Stimulated activated naive CD8-positive, alpha-beta T cell treated with anti-CD3 and anti-CD28 coated beads, Interleukin-15, Interleukin-2, amounts not matched to agents 100 ng/mL and 50 ng/mL, for 24 hours (primary cell): ENCODE results near the gene CREB3L2.
A peak's percentile ranks its signal among the peaks of the same experiment; 100 is the strongest.

Experiments used
- H3K27ac Mint-ChIP-seq: one replicate; pipeline ENCODE4 v1.8.0; 2021; ENCODE audit warnings: mild to moderate bottlenecking, mixed read lengths
- H3K27me3 Mint-ChIP-seq: one replicate; pipeline ENCODE4 v1.8.0; 2021; ENCODE audit warnings: mixed read lengths
- H3K36me3 Mint-ChIP-seq: one replicate; pipeline ENCODE4 v1.8.0; 2021; ENCODE audit warnings: low read depth, mixed read lengths
- H3K4me1 Mint-ChIP-seq: one replicate; pipeline ENCODE4 v1.8.0; 2021; ENCODE audit warnings: low read depth, mixed read lengths
- H3K4me3 Mint-ChIP-seq: one replicate; pipeline ENCODE4 v1.8.0; 2021; ENCODE audit warnings: mild to moderate bottlenecking, mixed read lengths
- H3K9me3 Mint-ChIP-seq: one replicate; pipeline ENCODE4 v1.8.0; 2021; ENCODE audit warnings: mixed read lengths

Gene CREB3L2

DNA sequence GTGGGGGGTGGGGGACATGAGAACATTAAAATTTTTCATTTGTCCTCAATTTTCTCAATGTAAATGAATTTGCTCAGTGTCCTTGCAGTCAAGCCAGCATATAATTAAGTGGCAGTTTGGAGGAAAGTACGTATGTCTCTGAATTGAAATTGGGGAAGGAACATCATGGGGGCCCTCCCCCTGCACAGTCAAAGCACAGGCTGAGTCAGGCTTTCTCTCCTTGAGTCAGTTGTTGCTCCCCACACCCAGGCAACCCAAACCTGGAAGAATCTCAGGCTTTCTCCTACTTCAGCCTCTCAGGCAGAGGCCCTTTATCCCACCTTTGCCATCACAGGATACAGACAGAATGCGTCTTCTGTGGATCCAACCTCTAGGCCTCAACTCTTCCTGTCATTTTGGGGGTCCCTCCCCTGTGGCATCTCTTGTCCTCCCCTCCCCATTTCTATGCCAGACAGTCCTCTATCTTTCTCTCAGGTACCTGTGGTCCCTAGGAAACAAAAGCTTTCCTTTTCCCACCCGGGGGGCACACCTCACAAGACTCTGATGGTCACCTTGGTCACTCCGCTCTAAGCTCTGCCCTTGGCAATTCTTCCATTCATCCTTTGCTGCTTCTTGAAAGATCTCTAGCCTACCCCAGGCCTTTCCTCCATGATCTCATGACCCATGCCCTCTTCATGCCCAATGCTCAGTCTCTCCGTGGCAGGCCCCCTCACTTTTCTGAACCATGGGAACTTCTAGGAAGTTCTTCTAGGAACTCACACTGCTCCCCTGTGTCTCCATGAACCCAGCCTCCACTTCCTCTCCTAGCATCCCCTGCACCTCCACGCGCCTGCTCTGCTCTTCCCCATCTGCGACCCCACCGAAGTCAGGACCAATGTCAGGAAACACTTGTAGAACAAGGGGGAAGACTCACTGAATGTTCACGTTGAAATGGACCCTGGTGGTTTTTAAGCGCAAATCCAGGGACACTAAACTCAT, 40.4 kb downstream of the CREB3L2 start:
- Mint-ChIP-seq H3K36me3 (peaks cover 29% of the 10 kb centered on the region), H3K27ac (peak overlapping the region; percentile 2), H3K27me3 (no peaks in the 10 kb centered on the region), H3K4me3 (no peak overlapping the region), H3K4me1 (peaks cover 20% of the 10 kb centered on the region), H3K9me3 (no peaks in the 10 kb centered on the region)

DNA sequence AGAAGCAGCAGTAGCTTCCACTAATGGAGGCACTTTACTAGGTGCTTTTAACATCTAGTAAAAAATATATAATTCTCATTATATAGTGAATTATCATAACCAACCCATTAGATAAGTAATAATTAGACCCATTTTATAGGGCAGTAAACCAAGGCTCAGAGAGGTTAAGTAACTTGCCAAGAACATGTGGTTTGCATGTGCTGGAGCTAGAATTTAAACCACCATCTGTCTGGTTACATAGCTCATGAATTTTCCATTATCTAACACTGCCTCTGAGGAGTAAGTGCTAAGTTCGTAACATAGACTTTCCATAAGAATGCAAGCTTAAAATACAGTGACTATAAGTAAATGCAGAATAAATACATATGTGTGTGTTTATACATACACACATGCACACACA, 41.9 kb downstream of the CREB3L2 start:
- H3K4me3 Mint-ChIP-seq = no peak overlapping the region
- H3K4me1 Mint-ChIP-seq = peaks cover 20% of the 10 kb centered on the region
- H3K27ac Mint-ChIP-seq = no peak overlapping the region
- H3K9me3 Mint-ChIP-seq = no peaks in the 10 kb centered on the region
- H3K27me3 Mint-ChIP-seq = no peaks in the 10 kb centered on the region
- peaks cover 32% of the 10 kb centered on the region for H3K36me3 Mint-ChIP-seq

DNA sequence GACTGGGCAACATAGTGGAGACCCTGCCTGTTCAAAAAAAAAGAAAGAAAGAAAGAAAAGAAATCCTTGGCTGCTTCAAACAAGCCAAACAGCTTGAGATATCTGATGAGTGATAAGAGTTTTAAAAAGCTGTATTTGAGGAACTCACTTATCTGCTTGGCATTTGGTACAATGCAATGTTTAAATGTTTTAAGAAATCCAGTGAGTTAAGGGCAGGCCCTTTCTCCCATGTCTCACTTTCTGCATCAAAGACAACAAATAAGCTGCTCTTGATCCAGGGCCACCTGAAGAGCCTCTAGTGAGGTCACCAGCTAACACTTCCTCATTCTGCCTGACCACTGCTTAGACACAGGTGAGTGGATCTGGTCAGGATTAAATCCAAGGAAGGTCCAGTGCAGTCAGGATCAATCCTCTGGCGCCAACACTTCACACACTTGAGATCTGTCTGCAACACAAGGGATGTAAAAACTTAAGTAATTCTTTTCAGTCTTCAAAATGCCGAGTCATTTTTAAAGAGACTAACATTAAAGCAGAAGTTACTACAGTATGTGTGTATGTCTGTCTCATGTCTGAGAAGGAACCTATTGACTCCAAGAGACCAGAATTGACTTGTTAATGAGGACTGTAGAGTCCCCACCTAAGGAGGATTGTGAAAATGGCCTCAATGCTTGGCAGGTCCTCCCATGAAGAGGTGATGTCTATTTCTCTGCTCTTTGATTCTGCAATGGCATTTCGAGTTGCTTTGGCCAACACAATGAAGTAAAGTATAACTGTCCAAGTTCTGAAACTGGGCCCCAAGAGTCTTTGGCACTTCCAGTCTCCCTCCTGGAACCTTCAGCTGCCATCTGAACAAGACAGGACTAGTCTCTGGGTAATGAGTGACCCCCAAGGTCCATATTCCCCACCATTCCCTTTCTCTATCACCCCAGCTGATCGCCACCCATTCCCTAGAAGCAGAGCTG, 43.1 kb downstream of the CREB3L2 start:
- H3K4me3 Mint-ChIP-seq = no peak overlapping the region
- peaks cover 35% of the 10 kb centered on the region for H3K36me3 Mint-ChIP-seq
- H3K9me3 Mint-ChIP-seq = no peaks in the 10 kb centered on the region
- no peak overlapping the region for H3K27ac Mint-ChIP-seq
- H3K4me1 Mint-ChIP-seq = peaks cover 20% of the 10 kb centered on the region
- H3K27me3 Mint-ChIP-seq = no peaks in the 10 kb centered on the region

DNA sequence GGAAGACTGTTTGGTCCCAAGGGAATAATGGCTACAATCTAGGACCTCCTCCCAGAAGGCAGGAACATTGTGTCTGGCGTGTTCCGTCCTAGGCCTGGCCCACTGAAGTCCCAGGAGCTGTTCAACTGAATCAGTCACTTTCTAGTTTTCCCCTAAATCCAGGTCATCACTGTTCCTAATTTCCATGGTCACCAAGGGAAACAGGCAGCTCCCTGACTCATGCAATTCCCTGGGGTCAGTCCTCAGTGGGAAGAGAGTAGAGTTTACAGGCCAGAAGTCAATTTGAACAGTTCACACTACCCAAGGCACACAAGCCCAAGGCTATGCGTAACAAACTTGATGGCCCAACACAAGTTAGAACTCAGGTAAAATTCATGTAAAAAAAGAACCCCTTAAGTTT, 44.0 kb downstream of the CREB3L2 start:
- no peak overlapping the region for H3K4me3 Mint-ChIP-seq
- H3K9me3 Mint-ChIP-seq = no peaks in the 10 kb centered on the region
- peaks cover 20% of the 10 kb centered on the region for H3K4me1 Mint-ChIP-seq
- H3K27me3 Mint-ChIP-seq = no peaks in the 10 kb centered on the region
- H3K36me3 Mint-ChIP-seq = peaks cover 39% of the 10 kb centered on the region
- H3K27ac Mint-ChIP-seq = no peak overlapping the region

DNA sequence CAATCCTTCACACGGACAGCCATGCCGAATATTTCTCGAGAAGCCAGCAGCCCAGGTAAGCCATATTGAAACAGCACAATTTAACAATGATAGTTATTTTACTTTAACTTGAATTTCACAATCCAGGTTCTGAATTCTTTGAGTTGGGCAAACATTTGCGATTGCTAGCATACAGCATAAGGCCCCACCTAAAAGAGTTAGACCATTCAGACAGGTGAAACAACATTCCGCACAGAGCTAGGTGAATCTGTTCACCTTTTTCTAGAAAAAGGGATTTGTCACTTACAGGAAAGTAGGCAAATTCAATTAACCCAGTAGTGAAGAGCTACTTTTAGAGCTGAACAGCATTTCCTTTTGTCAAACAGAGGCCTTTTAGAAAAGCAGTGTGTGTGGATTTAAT, 45.3 kb downstream of the CREB3L2 start:
- no peaks in the 10 kb centered on the region for H3K9me3 Mint-ChIP-seq
- peaks cover 12% of the 10 kb centered on the region for H3K4me1 Mint-ChIP-seq
- H3K36me3 Mint-ChIP-seq = peaks cover 37% of the 10 kb centered on the region
- H3K4me3 Mint-ChIP-seq = no peak overlapping the region
- H3K27ac Mint-ChIP-seq = no peak overlapping the region
- no peaks in the 10 kb centered on the region for H3K27me3 Mint-ChIP-seq

DNA sequence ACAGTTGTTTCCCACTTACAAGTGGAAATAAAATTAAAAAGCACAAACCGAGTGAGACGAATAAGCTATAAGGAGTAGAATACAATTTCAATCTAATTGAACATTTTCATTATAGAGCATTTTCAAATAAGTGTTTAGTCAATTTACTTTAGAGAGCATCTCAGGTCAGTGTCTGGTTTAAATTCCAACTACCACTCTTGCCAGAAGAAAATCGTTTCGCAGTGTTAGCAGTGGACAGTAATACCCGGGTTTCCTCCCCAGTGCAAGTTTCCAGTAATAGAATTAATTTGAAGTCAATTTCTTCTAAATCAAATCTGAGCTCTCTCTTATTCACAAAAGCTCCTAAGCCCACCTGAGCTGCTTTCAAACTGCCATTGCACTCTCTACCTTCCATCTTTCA, 45.7 kb downstream of the CREB3L2 start:
- no peak overlapping the region for H3K4me3 Mint-ChIP-seq
- no peak overlapping the region for H3K27ac Mint-ChIP-seq
- H3K9me3 Mint-ChIP-seq = no peaks in the 10 kb centered on the region
- H3K36me3 Mint-ChIP-seq = peaks cover 37% of the 10 kb centered on the region
- H3K4me1 Mint-ChIP-seq = peaks cover 8% of the 10 kb centered on the region
- H3K27me3 Mint-ChIP-seq = no peaks in the 10 kb centered on the region

DNA sequence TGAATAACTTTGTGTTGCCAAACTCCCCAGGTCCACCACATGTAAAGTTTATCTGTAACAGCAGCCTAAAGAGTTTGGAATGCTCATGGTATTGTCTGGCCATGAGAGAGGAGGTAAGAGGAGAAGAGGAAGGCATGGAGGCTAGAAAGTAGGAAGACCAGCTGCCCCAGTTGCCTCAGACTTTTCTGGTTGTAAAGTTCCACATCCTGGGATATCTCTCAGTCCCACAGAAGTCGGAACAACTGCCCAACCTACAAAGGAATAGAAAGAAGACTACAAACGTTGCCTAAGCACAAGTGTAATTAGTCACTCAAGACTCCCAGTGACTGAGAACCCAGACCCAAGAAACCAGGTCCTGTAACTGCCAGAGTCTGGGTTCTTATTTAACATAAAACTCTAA, 47.3 kb downstream of the CREB3L2 start:
- Mint-ChIP-seq H3K4me1 (peaks cover 9% of the 10 kb centered on the region), H3K27me3 (no peaks in the 10 kb centered on the region), H3K27ac (no peak overlapping the region), H3K4me3 (no peak overlapping the region), H3K36me3 (peaks cover 43% of the 10 kb centered on the region), H3K9me3 (no peaks in the 10 kb centered on the region)

DNA sequence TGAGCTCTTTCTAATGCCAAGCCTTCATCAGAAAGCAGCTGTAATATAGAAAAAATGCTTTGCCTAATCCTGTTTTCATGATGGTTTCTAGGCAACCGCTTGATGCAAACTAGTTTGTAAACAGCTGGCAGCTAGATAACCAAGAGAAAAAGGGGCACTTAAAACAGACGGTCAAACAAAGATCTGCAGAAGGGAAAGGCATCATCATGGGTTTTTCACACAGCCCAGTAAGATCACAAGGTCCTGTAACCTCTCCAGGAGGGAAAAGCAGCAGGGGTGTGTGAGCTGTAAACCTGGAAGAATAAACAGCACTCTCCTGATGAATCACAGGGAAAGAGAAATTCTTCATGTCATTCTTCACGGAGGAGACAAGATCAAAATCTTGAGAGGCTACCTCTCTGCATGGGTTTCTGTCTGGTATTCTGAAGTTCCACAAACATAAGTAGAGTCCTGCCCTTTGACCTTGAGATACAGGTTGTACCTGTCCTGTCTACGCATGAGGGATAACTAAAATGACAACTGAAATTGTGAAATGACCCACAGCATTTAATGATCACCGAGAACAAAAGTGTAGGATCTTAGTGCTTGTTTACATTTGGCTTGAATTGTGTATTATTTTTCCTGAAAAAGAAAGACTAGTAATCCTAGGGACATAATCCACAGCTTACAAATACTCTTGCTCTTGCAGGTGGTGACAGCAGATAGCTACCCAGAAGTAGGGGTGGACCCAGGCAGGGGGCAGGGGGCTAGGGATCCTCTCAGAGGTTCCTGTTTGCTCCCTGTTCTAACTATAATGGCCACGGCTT, 48.0 kb downstream of the CREB3L2 start:
- H3K4me1 Mint-ChIP-seq = peaks cover 10% of the 10 kb centered on the region
- H3K27ac Mint-ChIP-seq = no peak overlapping the region
- H3K27me3 Mint-ChIP-seq = no peaks in the 10 kb centered on the region
- H3K9me3 Mint-ChIP-seq = no peaks in the 10 kb centered on the region
- H3K4me3 Mint-ChIP-seq = no peak overlapping the region
- H3K36me3 Mint-ChIP-seq = peaks cover 40% of the 10 kb centered on the region

DNA sequence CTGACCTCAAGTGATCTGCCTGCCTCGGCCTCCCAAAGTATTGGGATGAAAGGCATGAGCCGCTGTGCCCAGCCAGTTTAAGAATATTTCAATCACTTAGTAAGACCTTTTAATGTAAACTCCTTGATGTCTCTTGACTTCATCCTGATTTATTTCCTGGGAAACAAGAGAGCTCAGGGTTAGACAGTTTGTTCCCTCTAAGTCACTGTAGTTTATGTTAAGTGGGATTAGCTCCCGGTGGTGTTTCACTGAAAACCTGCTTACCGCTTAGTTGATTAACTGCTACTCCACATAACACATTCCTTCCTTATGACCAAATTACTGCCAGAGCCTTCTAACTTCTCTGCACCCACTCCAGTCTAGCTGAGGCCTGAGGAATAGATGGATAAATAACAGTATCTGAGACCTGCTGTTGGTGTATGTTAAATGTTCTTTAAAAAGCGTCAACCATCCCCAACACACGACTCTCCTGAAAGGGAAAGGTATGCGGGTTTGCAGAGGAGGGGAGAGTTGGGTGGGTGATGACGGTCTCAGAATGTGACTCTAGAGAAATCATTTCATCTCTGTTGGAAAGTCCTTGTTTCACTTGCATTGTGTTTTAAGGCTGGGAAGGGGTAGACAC, 48.7 kb downstream of the CREB3L2 start:
- no peaks in the 10 kb centered on the region for H3K9me3 Mint-ChIP-seq
- H3K4me3 Mint-ChIP-seq = no peak overlapping the region
- H3K4me1 Mint-ChIP-seq = peaks cover 10% of the 10 kb centered on the region
- peaks cover 32% of the 10 kb centered on the region for H3K36me3 Mint-ChIP-seq
- H3K27ac Mint-ChIP-seq = no peak overlapping the region
- no peaks in the 10 kb centered on the region for H3K27me3 Mint-ChIP-seq

DNA sequence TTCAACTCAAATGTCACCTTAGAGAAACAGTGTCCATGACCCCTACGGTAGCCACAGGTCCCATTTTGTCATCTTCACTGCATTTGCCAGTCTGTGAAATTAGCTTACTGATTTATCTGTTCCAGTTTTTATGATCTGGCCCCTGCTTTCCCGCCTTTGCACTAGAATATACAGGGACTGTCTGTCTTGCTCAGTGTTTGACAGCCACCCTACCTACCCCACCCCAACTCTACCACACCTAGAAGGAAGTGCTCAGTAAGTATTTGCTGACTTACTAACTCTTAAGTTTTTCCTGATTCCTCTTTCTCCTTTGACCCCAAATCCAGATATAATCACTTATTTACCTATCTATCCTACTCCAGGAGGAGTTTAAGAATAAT, 49.5 kb downstream of the CREB3L2 start:
- no peaks in the 10 kb centered on the region for H3K27me3 Mint-ChIP-seq

DNA sequence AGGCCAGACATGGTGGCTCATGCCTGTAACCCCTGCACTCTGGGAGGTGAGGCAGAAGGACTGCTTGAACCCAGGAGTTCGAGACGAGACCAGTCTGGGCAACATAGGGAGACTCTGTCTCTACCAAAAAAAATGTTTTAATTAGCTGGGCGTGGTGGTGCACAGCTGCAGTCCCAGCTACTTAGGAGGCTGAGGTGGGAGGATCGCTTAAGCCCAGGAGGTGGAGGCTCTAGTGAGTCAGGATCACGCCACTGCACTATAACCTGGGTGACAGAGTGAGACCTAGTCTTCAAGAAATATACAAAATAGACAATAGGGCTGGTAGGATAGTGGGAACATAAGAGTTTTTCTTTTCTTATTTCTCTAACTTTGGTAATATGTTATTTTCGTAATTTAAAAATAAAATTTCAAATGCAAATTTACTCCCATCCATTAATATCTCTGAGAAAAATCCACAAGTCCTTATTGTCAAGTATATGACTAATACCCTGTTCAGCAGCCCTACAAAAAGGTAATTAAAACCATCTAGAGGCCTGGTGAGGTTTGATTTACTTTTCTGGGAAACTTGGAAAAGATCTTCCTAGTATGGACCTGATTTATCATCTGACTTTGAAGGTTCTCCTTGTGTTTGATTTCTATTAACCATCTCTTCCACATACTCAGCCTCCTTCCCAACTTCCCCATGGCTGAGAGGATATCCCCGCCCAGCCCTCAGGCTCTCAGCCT, 50.0 kb downstream of the CREB3L2 start:
- Mint-ChIP-seq H3K4me3 (no peak overlapping the region), H3K4me1 (peaks cover 10% of the 10 kb centered on the region), H3K27me3 (no peaks in the 10 kb centered on the region), H3K9me3 (no peaks in the 10 kb centered on the region), H3K36me3 (peaks cover 20% of the 10 kb centered on the region), H3K27ac (no peak overlapping the region)

More for the DNA sequence above, 49.5 kb downstream of the CREB3L2 start:
- Mint-ChIP-seq H3K9me3 (no peaks in the 10 kb centered on the region), H3K27ac (no peak overlapping the region), H3K4me1 (peaks cover 10% of the 10 kb centered on the region), H3K36me3 (peaks cover 26% of the 10 kb centered on the region), H3K4me3 (no peak overlapping the region)

DNA sequence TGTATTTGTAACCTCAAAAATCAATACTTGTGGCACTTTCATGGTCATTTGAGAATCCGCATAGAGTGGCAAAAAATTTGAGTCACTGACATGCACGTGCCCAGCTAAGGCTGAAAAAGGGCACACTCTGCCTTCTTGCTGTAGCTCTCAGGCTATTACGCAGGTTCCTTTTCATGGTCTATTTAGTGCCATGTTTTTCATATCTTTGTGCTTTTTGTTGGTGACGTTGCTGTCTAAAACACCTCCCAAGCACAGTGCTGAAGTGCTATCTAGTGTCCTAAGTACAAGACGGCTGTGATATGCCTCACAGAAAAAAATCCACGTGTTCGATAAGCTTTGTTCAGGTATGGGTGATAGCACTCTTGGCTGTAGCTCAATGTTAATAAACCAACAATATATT, 50.9 kb downstream of the CREB3L2 start:
- no peak overlapping the region for H3K27ac Mint-ChIP-seq
- H3K4me1 Mint-ChIP-seq = peaks cover 10% of the 10 kb centered on the region
- peaks cover 24% of the 10 kb centered on the region for H3K36me3 Mint-ChIP-seq
- H3K4me3 Mint-ChIP-seq = no peak overlapping the region
- H3K27me3 Mint-ChIP-seq = no peaks in the 10 kb centered on the region
- no peaks in the 10 kb centered on the region for H3K9me3 Mint-ChIP-seq

DNA sequence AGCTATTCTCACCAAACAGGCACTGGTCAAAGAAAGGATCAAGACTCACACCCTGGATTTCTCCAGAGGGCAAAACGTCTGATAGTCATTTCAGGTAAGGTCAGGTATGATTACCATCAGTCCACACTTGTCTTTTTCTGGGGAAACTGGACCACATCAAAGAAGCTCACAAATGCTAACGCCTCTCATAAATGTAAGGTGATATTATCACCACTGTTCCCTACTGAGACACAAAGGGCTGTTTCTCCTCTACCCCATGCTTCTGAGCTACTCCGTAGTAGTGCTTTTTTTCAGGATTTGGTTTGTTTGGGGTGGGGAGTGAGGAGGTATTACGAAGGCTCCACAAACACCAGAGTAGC, 51.6 kb downstream of the CREB3L2 start:
- Mint-ChIP-seq H3K4me3 (no peak overlapping the region), H3K27me3 (no peaks in the 10 kb centered on the region), H3K27ac (no peak overlapping the region), H3K36me3 (peaks cover 22% of the 10 kb centered on the region), H3K9me3 (no peaks in the 10 kb centered on the region), H3K4me1 (peaks cover 10% of the 10 kb centered on the region)
